MM.1S (cell line): ENCODE data around the gene LRRC42.

Experiments used
- CTCF ChIP-seq: fragments of 300-600 bp; sonication (generic); IDR thresholded peaks from 2 replicates; pipeline ENCODE4 v1.5.1; 2016; ENCODE audit warnings: antibody characterized with exemption, low read length, mixed read lengths
- EZH2 ChIP-seq: fragments of 300-600 bp; sonication (generic); optimal IDR thresholded peaks from 2 replicates; pipeline ENCODE3; 2017; ENCODE audit warnings: low read depth, mild to moderate bottlenecking, antibody characterized with exemption, low read length, mixed read lengths
- EZH2phosphoT487 ChIP-seq: fragments of 300-600 bp; sonication (generic); IDR thresholded peaks from 2 replicates; pipeline ENCODE4 v1.6.1; 2018; ENCODE audit warnings: antibody characterized with exemption, low read length

- TF ChIP-seq CTCF, result no peak
- no peak for TF ChIP-seq EZH2
- TF ChIP-seq EZH2phosphoT487, result no peak
Observed at GRCh38 chr1:53899708-53900107, 46.4 kb upstream of the LRRC42 start.
